NCI-H1092 (cell line): ENCODE data around the gene PLEK2.

ENCODE experiments used
- DNase-seq: peaks from one replicate; lab custom pipeline; 2025; lab: John Stamatoyannopoulos, UW

The PLEK2 gene

GRCh38 chr14:67397536-67397935, 14.4 kb downstream of the PLEK2 start:
- DNase-seq, result no peak

- no peak for DNase-seq
Observed at GRCh38 chr14:67396381-67396970, 15.5 kb downstream of the PLEK2 start.

- no peak for DNase-seq
Observed at GRCh38 chr14:67395876-67396189, 16.1 kb downstream of the PLEK2 start.

- no peak for DNase-seq
Observed at GRCh38 chr14:67395086-67395875, 16.7 kb downstream of the PLEK2 start.

- DNase-seq, result no peak
Observed at GRCh38 chr14:67393689-67394088, 18.3 kb downstream of the PLEK2 start.

GRCh38 chr14:67392800-67393199, 19.2 kb downstream of the PLEK2 start:
- DNase-seq, result no peak

- no peak for DNase-seq
Observed at GRCh38 chr14:67392123-67392522, 19.8 kb downstream of the PLEK2 start.

GRCh38 chr14:67391268-67391667, 20.7 kb downstream of the PLEK2 start:
- no peak for DNase-seq

- no peak for DNase-seq
Observed at GRCh38 chr14:67389811-67390534, 22.0 kb downstream of the PLEK2 start.

GRCh38 chr14:67389275-67389674, 22.7 kb downstream of the PLEK2 start:
- no peak for DNase-seq

- no peak for DNase-seq
Observed at GRCh38 chr14:67387195-67387594, 24.8 kb downstream of the PLEK2 start.

- no peak for DNase-seq
Observed at GRCh38 chr14:67385618-67386017, 26.3 kb downstream of the PLEK2 start.

- DNase-seq, result no peak
Observed at GRCh38 chr14:67385120-67385519, 26.8 kb downstream of the PLEK2 start.

- no peak for DNase-seq
Observed at GRCh38 chr14:67377916-67378315, 34.0 kb downstream of the PLEK2 start.

GRCh38 chr14:67373347-67373746, 38.6 kb downstream of the PLEK2 start:
- no peak for DNase-seq

GRCh38 chr14:67372833-67373232, 39.1 kb downstream of the PLEK2 start:
- no peak for DNase-seq

- no peak for DNase-seq
Observed at GRCh38 chr14:67371247-67372148, 40.5 kb downstream of the PLEK2 start.

GRCh38 chr14:67370830-67371229, 41.1 kb downstream of the PLEK2 start:
- no peak for DNase-seq

- no peak for DNase-seq
Observed at GRCh38 chr14:67365476-67365875, 46.5 kb downstream of the PLEK2 start.

GRCh38 chr14:67360470-67361206, 51.3 kb downstream of the PLEK2 start:
- DNase-seq, result no peak

GRCh38 chr14:67359775-67360469, 52.0 kb downstream of the PLEK2 start, which contains the start of the genes ATP6V1D and EIF2S1:
Gene ATP6V1D (minus strand): TSS chr14:67359804. CDS start chr14:67359698, 106 bp downstream.
Gene EIF2S1 (plus strand): TSS chr14:67360328. CDS start chr14:67364768, 4,440 bp downstream.
- peak; percentile 100 for DNase-seq
